GM21737 (cell line): Measurements from ENCODE around the gene SDR9C7.
"Not testable (repeated sequence)": the region's sequence is repeated elsewhere in the genome, so short reads cannot be mapped to it uniquely, and the experiment has no call there.

Experiments used
- ATAC-seq: cut with Tn5 transposase; IDR thresholded peaks from one replicate; pipeline ENCODE4 v1.9.1; 2021; ENCODE audit warnings: mild to moderate bottlenecking, moderate library complexity; ENCODE audit not compliant: unreplicated experiment

SDR9C7 gene

DNA sequence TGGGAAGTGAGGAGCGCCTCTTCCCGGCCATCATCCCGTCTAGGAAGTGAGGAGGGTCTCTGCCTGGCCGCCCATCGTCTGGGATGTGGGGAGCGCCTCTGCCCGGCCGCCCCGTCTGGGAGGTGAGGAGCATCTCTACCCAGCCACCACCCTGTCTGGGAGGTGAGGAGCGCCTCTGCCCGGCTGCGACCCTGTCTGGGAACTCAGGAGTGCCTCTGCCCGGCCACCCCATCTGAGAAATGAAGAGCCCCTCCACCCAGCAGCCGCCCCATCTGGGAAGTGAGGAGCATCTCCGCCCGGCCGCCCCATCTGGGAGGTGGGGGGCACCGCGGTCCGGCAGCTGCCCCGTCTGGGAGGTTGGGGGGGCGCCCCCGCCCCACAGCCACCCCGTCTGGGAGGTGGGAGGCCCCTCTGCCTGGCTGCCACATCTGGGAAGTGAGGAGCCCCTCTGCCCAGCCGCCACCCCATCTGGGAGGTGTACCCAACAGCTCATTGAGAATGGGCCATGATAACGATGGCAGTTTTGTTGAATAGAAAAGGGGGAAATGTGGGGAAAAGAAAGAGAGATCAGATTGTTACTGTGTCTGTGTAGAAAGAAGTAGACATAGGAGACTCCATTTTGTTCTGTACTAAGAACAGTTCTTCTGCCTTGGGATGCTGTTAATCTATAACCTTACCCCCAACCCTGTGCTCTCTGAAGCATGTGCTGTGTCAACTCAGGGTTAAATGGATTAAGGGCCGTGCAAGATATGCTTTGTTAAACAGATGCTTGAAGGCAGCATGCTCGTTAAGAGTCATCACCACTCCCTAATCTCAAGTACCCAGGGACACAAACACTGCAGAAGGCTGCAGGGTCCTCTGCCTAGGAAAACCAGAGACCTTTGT is 54.7 kb downstream of the SDR9C7 start:
- not testable (repeated sequence) for ATAC-seq

DNA sequence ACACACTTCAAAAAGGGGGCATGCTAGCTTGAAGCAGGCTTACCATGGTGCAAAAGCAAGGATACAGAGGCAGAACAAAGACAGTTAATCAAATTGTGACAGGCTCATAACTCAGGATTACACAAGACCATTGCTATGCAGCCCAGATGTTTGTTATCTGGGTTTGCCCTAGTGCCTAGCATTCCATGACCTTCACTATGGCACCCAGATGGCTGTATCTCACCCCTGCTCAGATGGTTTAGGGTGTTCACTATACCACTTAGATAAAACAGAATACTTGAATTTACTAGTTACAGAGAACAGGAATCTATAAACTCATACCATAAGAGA is 56.2 kb downstream of the SDR9C7 start:
- ATAC-seq = no peak

DNA sequence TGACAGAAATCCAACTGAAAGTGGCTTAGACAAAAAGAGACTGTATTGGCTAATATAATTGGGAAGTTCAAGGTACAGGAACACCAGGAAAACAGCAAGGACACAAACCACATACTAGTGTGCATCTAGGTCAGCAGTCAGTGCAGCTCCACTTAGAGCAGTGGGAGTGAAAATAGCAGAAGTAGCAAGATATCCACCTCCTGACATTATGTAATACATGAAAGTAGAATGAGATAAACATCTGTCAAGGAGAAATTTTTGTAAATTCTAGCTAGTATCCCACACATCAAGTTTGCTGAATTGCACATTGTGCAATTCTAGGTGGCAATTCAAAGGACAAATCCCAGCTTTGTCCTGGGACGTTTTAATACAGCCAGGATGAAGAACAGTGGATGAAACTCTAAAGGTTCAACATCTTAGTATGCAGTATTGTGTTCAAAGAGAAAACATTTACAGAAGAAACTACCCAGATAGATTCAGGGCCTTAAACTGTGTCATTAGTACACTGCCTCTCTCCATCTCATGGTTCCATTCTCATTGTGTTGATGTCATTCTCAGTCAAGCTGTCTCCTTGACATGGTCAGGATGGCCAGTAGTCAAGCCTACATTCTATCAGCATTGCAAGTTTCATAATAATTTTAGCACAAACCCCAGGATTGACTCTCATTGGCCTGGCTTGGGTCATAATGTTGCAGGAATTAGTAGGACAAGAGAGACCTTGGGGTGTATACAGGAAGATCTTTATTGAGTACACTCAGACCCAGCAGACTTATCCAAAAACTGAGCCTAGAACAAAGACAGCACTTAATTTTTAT is 56.8 kb downstream of the SDR9C7 start:
- ATAC-seq = no peak

DNA sequence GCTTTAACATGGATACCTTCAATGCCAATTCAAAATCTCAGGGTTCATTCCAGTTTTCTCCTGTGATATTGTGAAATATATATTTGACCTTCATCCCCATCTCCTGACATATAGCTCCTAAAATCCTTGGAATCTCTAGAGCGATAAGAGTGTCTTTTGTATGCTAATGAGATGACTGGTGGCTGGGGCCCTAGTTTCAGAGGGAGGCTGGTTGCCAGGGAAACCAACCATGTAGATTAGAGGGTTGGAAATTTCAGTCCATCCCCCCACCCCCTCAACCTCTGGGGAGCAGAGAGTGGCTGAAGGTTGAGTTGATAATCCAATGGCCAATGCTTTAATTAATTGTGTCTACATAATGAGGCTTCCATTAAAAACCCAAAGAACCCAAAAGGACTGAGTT is 59.4 kb downstream of the SDR9C7 start:
- ATAC-seq = no peak

DNA sequence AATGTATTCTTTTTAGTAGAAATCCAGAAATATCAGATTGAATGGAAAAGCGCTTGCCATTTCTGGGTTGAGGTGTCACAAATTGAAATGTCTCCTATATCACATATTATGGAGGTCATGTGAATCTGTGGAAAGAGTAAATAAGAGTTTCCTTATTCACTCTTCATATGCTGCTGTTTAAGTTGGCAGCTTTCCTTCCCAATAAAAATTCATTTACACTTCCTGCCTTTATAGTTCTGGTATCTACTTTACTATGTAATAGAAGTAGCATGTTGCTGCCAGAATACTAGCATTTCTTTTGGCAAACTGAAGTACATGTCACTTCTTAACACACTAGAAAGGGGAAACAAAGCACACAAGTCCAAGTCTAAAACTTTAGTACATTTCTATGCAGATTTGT is 60.8 kb downstream of the SDR9C7 start:
- ATAC-seq = no peak
